ENCODE data around the gene CELF4.

The CELF4 gene

GRCh38 chr18:37563931-37564392 lies 1.6 kb downstream of the CELF4 start:
- peaks cover 31% of the 10 kb centered on the region for H3K27me3 ChIP-seq (replicated peaks; ENCODE audit: control insufficient read depth, insufficient read depth, low read length, poor library complexity, severe bottlenecking)
- no peak for DNase-seq
- H3K27ac ChIP-seq (ENCODE audit: insufficient read depth, low read length, poor library complexity, severe bottlenecking) = no peak overlapping the region
- no peaks in the 10 kb centered on the region for H3K36me3 ChIP-seq (ENCODE audit: control insufficient read depth, insufficient read depth, low read length)
- H3K4me1 ChIP-seq (ENCODE audit: control insufficient read depth, insufficient read depth, low read length, poor library complexity, severe bottlenecking) = peaks cover 10% of the 10 kb centered on the region
- H3K9me3 ChIP-seq (ENCODE audit: control insufficient read depth, low read length) = no peaks in the 10 kb centered on the region
- no peak overlapping the region for H3K4me3 ChIP-seq (ENCODE audit: insufficient read depth, low read depth, low read length, poor library complexity, severe bottlenecking)

GRCh38 chr18:37561986-37562385 lies 3.6 kb downstream of the CELF4 start:
- Histone ChIP-seq H3K9me3 (ENCODE audit: control insufficient read depth, low read length) (no peaks in the 10 kb centered on the region), H3K27me3 (replicated peaks; ENCODE audit: control insufficient read depth, insufficient read depth, low read length, poor library complexity, severe bottlenecking) (peaks cover 16% of the 10 kb centered on the region), H3K27ac (ENCODE audit: insufficient read depth, low read length, poor library complexity, severe bottlenecking) (no peak overlapping the region), H3K36me3 (ENCODE audit: control insufficient read depth, insufficient read depth, low read length) (no peaks in the 10 kb centered on the region), H3K4me1 (ENCODE audit: control insufficient read depth, insufficient read depth, low read length, poor library complexity, severe bottlenecking) (peaks cover 6% of the 10 kb centered on the region), H3K4me3 (ENCODE audit: insufficient read depth, low read depth, low read length, poor library complexity, severe bottlenecking) (no peak overlapping the region)
- DNase-seq = no peak

- Histone ChIP-seq H3K27me3 (replicated peaks; ENCODE audit: control insufficient read depth, insufficient read depth, low read length, poor library complexity, severe bottlenecking) (peaks cover 7% of the 10 kb centered on the region), H3K27ac (ENCODE audit: insufficient read depth, low read length, poor library complexity, severe bottlenecking) (no peak overlapping the region), H3K36me3 (ENCODE audit: control insufficient read depth, insufficient read depth, low read length) (no peaks in the 10 kb centered on the region), H3K4me1 (ENCODE audit: control insufficient read depth, insufficient read depth, low read length, poor library complexity, severe bottlenecking) (no peaks in the 10 kb centered on the region), H3K4me3 (ENCODE audit: insufficient read depth, low read depth, low read length, poor library complexity, severe bottlenecking) (no peak overlapping the region), H3K9me3 (ENCODE audit: control insufficient read depth, low read length) (no peaks in the 10 kb centered on the region)
- no peak for DNase-seq
Measured at GRCh38 chr18:37560003-37560402, 5.6 kb downstream of the CELF4 start.

GRCh38 chr18:37559194-37559593 lies 6.4 kb downstream of the CELF4 start:
- H3K9me3 ChIP-seq (ENCODE audit: control insufficient read depth, low read length) = no peaks in the 10 kb centered on the region
- no peaks in the 10 kb centered on the region for H3K4me1 ChIP-seq (ENCODE audit: control insufficient read depth, insufficient read depth, low read length, poor library complexity, severe bottlenecking)
- no peak for DNase-seq
- no peaks in the 10 kb centered on the region for H3K36me3 ChIP-seq (ENCODE audit: control insufficient read depth, insufficient read depth, low read length)
- H3K4me3 ChIP-seq (ENCODE audit: insufficient read depth, low read depth, low read length, poor library complexity, severe bottlenecking) = no peak overlapping the region
- peaks cover 2% of the 10 kb centered on the region for H3K27me3 ChIP-seq (replicated peaks; ENCODE audit: control insufficient read depth, insufficient read depth, low read length, poor library complexity, severe bottlenecking)
- no peak overlapping the region for H3K27ac ChIP-seq (ENCODE audit: insufficient read depth, low read length, poor library complexity, severe bottlenecking)

GRCh38 chr18:37554399-37554787 lies 11.2 kb downstream of the CELF4 start:
- Histone ChIP-seq H3K27ac (ENCODE audit: insufficient read depth, low read length, poor library complexity, severe bottlenecking) (no peak overlapping the region), H3K9me3 (ENCODE audit: control insufficient read depth, low read length) (no peaks in the 10 kb centered on the region), H3K36me3 (ENCODE audit: control insufficient read depth, insufficient read depth, low read length) (no peaks in the 10 kb centered on the region), H3K27me3 (replicated peaks; ENCODE audit: control insufficient read depth, insufficient read depth, low read length, poor library complexity, severe bottlenecking) (no peaks in the 10 kb centered on the region), H3K4me3 (ENCODE audit: insufficient read depth, low read depth, low read length, poor library complexity, severe bottlenecking) (no peak overlapping the region), H3K4me1 (ENCODE audit: control insufficient read depth, insufficient read depth, low read length, poor library complexity, severe bottlenecking) (no peaks in the 10 kb centered on the region)
- no peak for DNase-seq

- Histone ChIP-seq H3K4me3 (ENCODE audit: insufficient read depth, low read depth, low read length, poor library complexity, severe bottlenecking) (no peak overlapping the region), H3K4me1 (ENCODE audit: control insufficient read depth, insufficient read depth, low read length, poor library complexity, severe bottlenecking) (no peaks in the 10 kb centered on the region), H3K9me3 (ENCODE audit: control insufficient read depth, low read length) (no peaks in the 10 kb centered on the region), H3K27me3 (replicated peaks; ENCODE audit: control insufficient read depth, insufficient read depth, low read length, poor library complexity, severe bottlenecking) (no peaks in the 10 kb centered on the region), H3K36me3 (ENCODE audit: control insufficient read depth, insufficient read depth, low read length) (no peaks in the 10 kb centered on the region), H3K27ac (ENCODE audit: insufficient read depth, low read length, poor library complexity, severe bottlenecking) (no peak overlapping the region)
- DNase-seq = no peak
Measured at GRCh38 chr18:37553633-37554398, 11.8 kb downstream of the CELF4 start.

- Histone ChIP-seq H3K4me3 (ENCODE audit: insufficient read depth, low read depth, low read length, poor library complexity, severe bottlenecking) (no peak overlapping the region), H3K36me3 (ENCODE audit: control insufficient read depth, insufficient read depth, low read length) (no peaks in the 10 kb centered on the region), H3K27me3 (replicated peaks; ENCODE audit: control insufficient read depth, insufficient read depth, low read length, poor library complexity, severe bottlenecking) (no peaks in the 10 kb centered on the region), H3K27ac (ENCODE audit: insufficient read depth, low read length, poor library complexity, severe bottlenecking) (no peak overlapping the region), H3K4me1 (ENCODE audit: control insufficient read depth, insufficient read depth, low read length, poor library complexity, severe bottlenecking) (no peaks in the 10 kb centered on the region), H3K9me3 (ENCODE audit: control insufficient read depth, low read length) (no peaks in the 10 kb centered on the region)
- DNase-seq = no peak
Measured at GRCh38 chr18:37552286-37552685, 13.3 kb downstream of the CELF4 start.

- H3K4me3 ChIP-seq (ENCODE audit: insufficient read depth, low read depth, low read length, poor library complexity, severe bottlenecking) = no peak overlapping the region
- no peak for DNase-seq
- H3K27ac ChIP-seq (ENCODE audit: insufficient read depth, low read length, poor library complexity, severe bottlenecking) = no peak overlapping the region
- H3K4me1 ChIP-seq (ENCODE audit: control insufficient read depth, insufficient read depth, low read length, poor library complexity, severe bottlenecking) = no peaks in the 10 kb centered on the region
- no peaks in the 10 kb centered on the region for H3K36me3 ChIP-seq (ENCODE audit: control insufficient read depth, insufficient read depth, low read length)
- H3K27me3 ChIP-seq (replicated peaks; ENCODE audit: control insufficient read depth, insufficient read depth, low read length, poor library complexity, severe bottlenecking) = no peaks in the 10 kb centered on the region
- no peaks in the 10 kb centered on the region for H3K9me3 ChIP-seq (ENCODE audit: control insufficient read depth, low read length)
Measured at GRCh38 chr18:37551846-37552245, 13.8 kb downstream of the CELF4 start.

- no peak for DNase-seq
- no peaks in the 10 kb centered on the region for H3K27me3 ChIP-seq (replicated peaks; ENCODE audit: control insufficient read depth, insufficient read depth, low read length, poor library complexity, severe bottlenecking)
- H3K36me3 ChIP-seq (ENCODE audit: control insufficient read depth, insufficient read depth, low read length) = no peaks in the 10 kb centered on the region
- no peaks in the 10 kb centered on the region for H3K9me3 ChIP-seq (ENCODE audit: control insufficient read depth, low read length)
- no peak overlapping the region for H3K4me3 ChIP-seq (ENCODE audit: insufficient read depth, low read depth, low read length, poor library complexity, severe bottlenecking)
- no peaks in the 10 kb centered on the region for H3K4me1 ChIP-seq (ENCODE audit: control insufficient read depth, insufficient read depth, low read length, poor library complexity, severe bottlenecking)
- H3K27ac ChIP-seq (ENCODE audit: insufficient read depth, low read length, poor library complexity, severe bottlenecking) = no peak overlapping the region
Measured at GRCh38 chr18:37551249-37551648, 14.3 kb downstream of the CELF4 start.

- H3K36me3 ChIP-seq (ENCODE audit: control insufficient read depth, insufficient read depth, low read length) = no peaks in the 10 kb centered on the region
- H3K4me3 ChIP-seq (ENCODE audit: insufficient read depth, low read depth, low read length, poor library complexity, severe bottlenecking) = no peak overlapping the region
- no peaks in the 10 kb centered on the region for H3K4me1 ChIP-seq (ENCODE audit: control insufficient read depth, insufficient read depth, low read length, poor library complexity, severe bottlenecking)
- H3K27me3 ChIP-seq (replicated peaks; ENCODE audit: control insufficient read depth, insufficient read depth, low read length, poor library complexity, severe bottlenecking) = no peaks in the 10 kb centered on the region
- no peak overlapping the region for H3K27ac ChIP-seq (ENCODE audit: insufficient read depth, low read length, poor library complexity, severe bottlenecking)
- H3K9me3 ChIP-seq (ENCODE audit: control insufficient read depth, low read length) = no peaks in the 10 kb centered on the region
- DNase-seq = no peak
Measured at GRCh38 chr18:37550118-37550875, 15.3 kb downstream of the CELF4 start.

Measured in effector memory CD4-positive, alpha-beta T cell (primary cell).